Measurements from ENCODE around the gene COL4A2.

GRCh38 chr13:110435331-110435730 lies 128.2 kb downstream of the COL4A2 start:
- TF ChIP-seq CTCF (IDR thresholded peaks at IDR 0.05) (no peak), POLR2A (IDR thresholded peaks at IDR 0.05) (no peak)

Data from right lobe of liver (tissue), 4 donors.